ENCODE data around the gene B4GALT1.
A peak's percentile ranks its signal among the peaks of the same experiment; 100 is the strongest.
"Not testable (repeated sequence)": the region's sequence is repeated elsewhere in the genome, so short reads cannot be mapped to it uniquely, and the experiment has no call there.

B4GALT1 gene

DNA sequence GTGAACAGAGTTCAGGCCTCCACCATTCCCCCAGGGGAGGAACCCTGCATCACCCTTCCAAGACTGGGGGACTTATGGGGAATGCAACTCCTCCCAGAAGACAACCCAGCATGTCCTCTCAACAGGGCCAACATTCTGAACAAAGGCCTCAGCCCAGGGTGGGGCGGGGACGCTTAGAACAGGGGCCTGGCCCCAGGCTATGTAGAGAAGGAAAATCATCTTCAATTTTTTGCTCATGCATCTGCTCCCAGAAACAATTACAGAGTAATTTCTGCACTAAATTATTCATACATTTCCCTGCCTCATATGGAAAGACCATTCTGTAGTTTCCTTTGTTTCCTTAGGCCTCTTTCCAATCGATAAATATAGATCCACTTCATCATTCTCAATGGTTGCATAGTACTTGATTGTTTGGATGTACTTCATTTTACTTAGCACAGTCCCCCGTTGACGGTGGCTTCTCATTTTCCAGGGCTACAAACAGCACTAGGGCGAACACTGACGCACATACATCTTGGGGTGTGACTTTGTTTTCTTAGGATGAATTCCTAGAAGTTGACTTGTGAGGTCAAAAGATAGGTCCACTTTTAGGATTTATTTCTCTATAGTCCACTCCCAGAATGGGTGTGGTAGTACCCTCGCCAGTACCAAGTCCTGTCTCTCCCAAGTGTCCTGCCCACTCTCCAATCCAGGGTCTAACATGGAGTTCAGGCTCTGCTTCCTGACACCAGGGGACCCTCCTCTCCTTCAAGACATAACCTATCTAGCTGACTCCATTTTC lies 63.4 kb downstream of the B4GALT1 start:
- H3K36me3 ChIP-seq (ENCODE audit: insufficient read depth, low read length), result no peaks in the 10 kb centered on the region
- no peak overlapping the region for H3K9ac ChIP-seq (ENCODE audit: low read depth, low read length)
- H3K27ac ChIP-seq (ENCODE audit: low read depth, low read length), result no peak overlapping the region
- peaks cover 13% of the 10 kb centered on the region for H3K4me1 ChIP-seq (ENCODE audit: insufficient read depth, low read length)
- 88% methylated on average over 8 of the region's 8 CpGs for WGBS
- H3K9me3 ChIP-seq (ENCODE audit: insufficient read depth, low read depth, low read length), result no peaks in the 10 kb centered on the region
- no peaks in the 10 kb centered on the region for H3K27me3 ChIP-seq (ENCODE audit: insufficient read depth, low read length)
- H3K4me3 ChIP-seq (ENCODE audit: low read length), result no peak overlapping the region

DNA sequence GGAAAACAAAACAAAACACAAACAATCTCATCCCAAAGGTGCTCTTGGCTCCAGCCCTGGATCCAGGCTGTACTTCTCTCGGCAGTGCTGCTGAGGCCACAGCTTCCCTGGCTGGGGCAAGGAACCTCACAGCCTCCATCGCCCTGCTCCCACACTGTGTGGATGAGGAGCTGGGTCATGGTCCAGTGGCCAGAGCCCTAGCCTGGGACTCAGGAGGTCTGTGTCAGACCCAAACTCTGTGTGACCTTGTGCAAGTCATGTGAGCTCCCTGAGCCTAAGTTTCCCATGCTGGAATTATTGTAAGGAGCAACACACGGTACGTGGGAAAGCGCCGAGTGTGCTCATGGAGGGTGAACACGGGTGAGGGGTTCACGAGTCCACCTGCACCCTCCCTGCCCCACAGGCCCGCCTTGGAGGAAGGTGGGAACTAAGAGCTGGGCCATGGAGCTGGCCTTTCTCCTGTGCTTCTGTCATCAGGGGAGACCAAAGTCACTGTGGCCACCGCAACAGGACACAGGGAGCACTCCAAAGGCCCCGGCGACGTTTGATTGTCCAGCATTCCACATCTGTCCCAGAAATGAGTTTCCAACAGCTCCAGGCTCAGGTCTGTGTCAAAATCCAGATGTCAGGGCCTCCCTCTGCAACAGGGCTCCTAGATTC lies 64.5 kb downstream of the B4GALT1 start:
- H3K9ac ChIP-seq (ENCODE audit: low read depth, low read length), result no peak overlapping the region
- H3K36me3 ChIP-seq (ENCODE audit: insufficient read depth, low read length), result no peaks in the 10 kb centered on the region
- H3K9me3 ChIP-seq (ENCODE audit: insufficient read depth, low read depth, low read length), result no peaks in the 10 kb centered on the region
- H3K4me3 ChIP-seq (ENCODE audit: low read length), result no peak overlapping the region
- H3K4me1 ChIP-seq (ENCODE audit: insufficient read depth, low read length), result peaks cover 11% of the 10 kb centered on the region
- no peak overlapping the region for H3K27ac ChIP-seq (ENCODE audit: low read depth, low read length)
- WGBS, result 93% methylated on average over 13 of the region's 13 CpGs
- no peaks in the 10 kb centered on the region for H3K27me3 ChIP-seq (ENCODE audit: insufficient read depth, low read length)

DNA sequence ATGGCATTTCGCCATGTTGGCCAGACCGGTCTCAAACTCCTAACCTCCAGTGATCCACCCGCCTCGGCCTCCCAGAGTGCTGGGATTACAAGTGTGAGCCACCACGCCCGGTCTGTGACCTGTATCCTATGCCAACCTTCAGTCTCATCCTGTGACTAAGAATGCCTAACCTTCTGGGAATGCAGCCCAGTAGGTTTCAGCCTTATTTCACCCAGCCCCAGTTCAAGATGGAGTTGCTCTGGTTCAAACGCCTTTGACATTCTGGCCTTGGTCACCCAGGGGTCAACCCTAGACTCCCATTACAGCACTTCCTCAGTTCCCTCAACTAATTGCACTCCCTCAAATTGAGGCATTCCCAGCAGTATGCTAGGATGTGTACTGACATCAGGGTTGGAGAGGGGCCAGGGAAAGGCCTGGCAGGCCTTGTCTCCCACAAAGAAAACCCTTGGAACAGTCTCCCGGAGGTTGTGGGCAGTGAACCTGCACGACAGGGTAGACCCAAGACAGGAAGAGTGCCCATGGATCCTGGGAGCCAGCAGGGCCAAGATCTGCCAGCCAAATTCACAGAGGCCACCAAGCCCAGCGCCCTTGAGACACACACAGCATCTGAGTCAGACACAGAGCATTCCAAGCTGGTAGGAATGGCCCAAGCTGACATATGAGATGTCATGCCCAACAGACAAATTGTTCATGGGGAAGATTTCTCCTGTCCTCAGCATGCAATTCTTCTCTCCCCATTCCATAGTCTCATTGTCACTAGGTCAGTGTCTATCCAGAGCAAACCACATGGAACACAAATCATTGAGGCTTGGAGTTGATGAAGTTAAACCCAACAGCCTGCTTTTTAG lies 65.8 kb downstream of the B4GALT1 start:
- Histone ChIP-seq H3K4me1 (ENCODE audit: insufficient read depth, low read length) (peaks cover 3% of the 10 kb centered on the region; the same call in 1 of the 2 replicates), H3K9ac (ENCODE audit: low read depth, low read length) (no peak overlapping the region), H3K27ac (ENCODE audit: low read depth, low read length) (no peak overlapping the region), H3K36me3 (ENCODE audit: insufficient read depth, low read length) (no peaks in the 10 kb centered on the region), H3K4me3 (ENCODE audit: low read length) (no peak overlapping the region), H3K27me3 (ENCODE audit: insufficient read depth, low read length) (no peaks in the 10 kb centered on the region), H3K9me3 (ENCODE audit: insufficient read depth, low read depth, low read length) (no peaks in the 10 kb centered on the region)
- 91% methylated on average over 10 of the region's 10 CpGs for WGBS

DNA sequence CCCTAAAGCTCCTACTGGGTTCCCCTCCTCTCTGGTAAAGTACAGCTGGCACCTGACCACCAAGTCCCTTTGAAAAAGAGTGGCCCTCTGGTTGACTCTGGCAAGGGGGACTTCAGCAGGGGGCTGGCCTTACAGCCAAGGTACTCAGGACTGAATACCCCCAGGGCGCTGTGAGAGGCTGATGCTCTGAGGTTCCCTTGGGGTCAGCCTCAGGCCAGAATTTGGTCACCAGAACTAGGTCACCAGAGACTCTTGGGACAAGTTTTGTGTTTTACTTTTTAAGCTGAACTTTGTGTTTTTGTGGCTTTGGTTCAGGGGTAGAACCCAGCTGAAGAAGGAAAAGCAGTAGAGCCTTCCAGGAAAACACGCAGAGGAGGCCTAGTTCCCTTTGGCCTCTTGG lies 67.4 kb downstream of the B4GALT1 start:
- Histone ChIP-seq H3K9me3 (ENCODE audit: insufficient read depth, low read depth, low read length) (no peaks in the 10 kb centered on the region), H3K27ac (ENCODE audit: low read depth, low read length) (no peak overlapping the region), H3K4me3 (ENCODE audit: low read length) (no peak overlapping the region), H3K9ac (ENCODE audit: low read depth, low read length) (no peak overlapping the region), H3K36me3 (ENCODE audit: insufficient read depth, low read length) (no peaks in the 10 kb centered on the region), H3K4me1 (ENCODE audit: insufficient read depth, low read length) (peaks cover 3% of the 10 kb centered on the region; the same call in 1 of the 2 replicates), H3K27me3 (ENCODE audit: insufficient read depth, low read length) (no peaks in the 10 kb centered on the region)
- 90% methylated on average over 2 of the region's 2 CpGs for WGBS

DNA sequence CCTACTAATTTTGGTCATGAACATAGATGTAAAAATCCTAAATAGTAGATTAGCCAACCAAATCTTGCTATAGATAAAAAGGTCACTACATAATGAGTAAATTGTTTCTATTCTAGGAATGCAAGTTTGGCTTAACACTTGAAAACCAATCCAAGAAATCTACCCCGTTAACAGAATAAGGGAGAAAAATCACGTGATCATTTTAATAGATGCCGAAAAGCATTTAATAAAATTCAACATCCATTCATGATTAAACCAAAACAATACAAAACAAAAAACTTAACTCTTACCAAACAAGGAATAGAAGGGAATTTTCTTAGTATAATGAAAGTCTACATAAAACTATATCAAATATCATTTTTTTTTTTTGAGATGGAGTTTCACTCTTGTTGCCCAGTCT lies 69.9 kb downstream of the B4GALT1 start:
- Histone ChIP-seq H3K27ac (ENCODE audit: low read depth, low read length) (no peak overlapping the region), H3K9me3 (ENCODE audit: insufficient read depth, low read depth, low read length) (no peaks in the 10 kb centered on the region), H3K4me3 (ENCODE audit: low read length) (no peak overlapping the region), H3K36me3 (ENCODE audit: insufficient read depth, low read length) (no peaks in the 10 kb centered on the region), H3K9ac (ENCODE audit: low read depth, low read length) (no peak overlapping the region), H3K27me3 (ENCODE audit: insufficient read depth, low read length) (no peaks in the 10 kb centered on the region), H3K4me1 (ENCODE audit: insufficient read depth, low read length) (no peaks in the 10 kb centered on the region)
- 98% methylated on average over 3 of the region's 3 CpGs for WGBS

DNA sequence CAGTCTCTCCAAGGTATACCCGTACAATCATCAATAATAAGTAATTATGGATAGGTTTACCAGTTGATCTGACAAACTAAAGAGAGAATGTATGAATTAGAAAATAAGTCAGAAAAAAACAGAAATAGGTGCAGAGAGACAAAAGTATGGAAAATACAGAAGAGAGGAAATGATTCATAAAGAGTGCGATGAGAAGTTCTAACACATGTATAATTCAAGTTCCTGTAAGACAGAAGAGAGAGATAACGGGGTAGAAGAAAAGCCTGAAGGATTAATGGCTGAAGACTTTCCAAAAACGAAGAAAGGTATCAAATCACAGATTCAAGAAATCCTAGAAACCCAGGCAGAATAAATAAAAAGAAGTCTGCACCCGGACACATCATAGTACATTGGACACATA lies 74.5 kb downstream of the B4GALT1 start:
- Histone ChIP-seq H3K9me3 (ENCODE audit: insufficient read depth, low read depth, low read length) (no peaks in the 10 kb centered on the region), H3K9ac (ENCODE audit: low read depth, low read length) (no peak overlapping the region), H3K4me1 (ENCODE audit: insufficient read depth, low read length) (no peaks in the 10 kb centered on the region), H3K27me3 (ENCODE audit: insufficient read depth, low read length) (peaks cover 2% of the 10 kb centered on the region; the same call in 1 of the 2 replicates), H3K27ac (ENCODE audit: low read depth, low read length) (no peak overlapping the region), H3K36me3 (ENCODE audit: insufficient read depth, low read length) (no peaks in the 10 kb centered on the region), H3K4me3 (ENCODE audit: low read length) (no peak overlapping the region)
- WGBS, result 80% methylated on average over 4 of the region's 5 CpGs

DNA sequence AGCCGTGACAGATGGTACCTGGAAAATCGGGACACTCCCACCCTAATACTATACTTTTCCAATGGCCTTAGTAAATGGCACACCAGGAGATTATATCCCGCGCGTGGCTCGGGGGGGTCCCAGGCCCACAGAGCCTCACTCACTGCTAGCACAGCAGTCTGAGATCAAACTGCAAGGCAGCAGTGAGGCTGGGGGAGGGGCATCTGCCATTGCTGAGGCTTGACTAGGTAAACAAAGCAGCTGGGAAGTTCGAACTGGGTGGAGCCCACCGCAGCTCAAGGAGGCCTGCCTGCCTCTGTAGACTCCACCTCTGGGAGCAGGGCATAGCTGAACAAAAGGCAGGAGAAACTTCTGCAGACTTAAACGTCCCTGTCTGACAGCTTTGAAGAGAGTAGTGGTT lies 81.5 kb downstream of the B4GALT1 start:
- WGBS, result 93% methylated on average over 9 of the region's 9 CpGs
- not testable (repeated sequence) for H3K4me1 ChIP-seq (ENCODE audit: insufficient read depth, low read length); H3K4me3 ChIP-seq (ENCODE audit: low read length); H3K9me3 ChIP-seq (ENCODE audit: insufficient read depth, low read depth, low read length); H3K36me3 ChIP-seq (ENCODE audit: insufficient read depth, low read length); H3K27me3 ChIP-seq (ENCODE audit: insufficient read depth, low read length); H3K9ac ChIP-seq (ENCODE audit: low read depth, low read length); H3K27ac ChIP-seq (ENCODE audit: low read depth, low read length)

DNA sequence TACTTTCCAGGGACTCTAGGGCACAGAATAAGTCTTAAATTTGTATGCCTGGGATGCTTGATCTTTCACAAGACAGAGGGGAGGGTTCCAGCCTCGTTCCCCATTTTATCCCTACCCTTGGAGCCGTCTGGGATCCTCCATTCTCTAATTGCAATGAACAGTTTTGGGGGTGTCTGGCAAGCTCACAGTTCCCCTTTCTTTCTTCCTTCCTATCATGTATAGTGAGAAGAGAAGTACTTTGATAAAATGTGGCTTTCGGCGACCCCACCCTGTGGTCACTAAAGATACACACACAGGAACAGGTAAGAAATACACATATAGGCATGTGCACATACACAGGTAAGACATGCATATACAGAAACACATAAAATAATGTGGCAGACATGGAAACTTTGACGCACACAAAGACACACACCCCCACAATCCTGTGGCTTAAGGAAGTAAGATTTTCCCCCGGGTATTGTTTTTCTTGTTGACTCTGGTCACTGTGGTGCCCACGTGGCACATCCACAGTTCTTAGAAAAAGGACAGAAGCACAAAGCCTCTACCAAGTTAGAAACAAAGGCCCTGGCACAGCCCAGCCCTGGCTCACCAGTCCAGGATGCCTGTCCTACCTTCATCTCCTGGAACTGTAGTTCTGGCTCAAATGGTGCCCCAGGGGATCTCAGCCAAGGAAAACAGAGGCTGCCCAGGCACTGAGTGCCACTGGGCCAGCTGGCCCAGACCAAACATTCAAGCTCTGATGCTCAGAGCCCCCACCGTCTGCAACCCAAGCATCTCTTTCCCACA lies 84.4 kb downstream of the B4GALT1 start:
- H3K27me3 ChIP-seq (ENCODE audit: insufficient read depth, low read length), result no peaks in the 10 kb centered on the region
- peaks cover 6% of the 10 kb centered on the region; the same call in 1 of the 2 replicates for H3K4me1 ChIP-seq (ENCODE audit: insufficient read depth, low read length)
- no peak overlapping the region for H3K27ac ChIP-seq (ENCODE audit: low read depth, low read length)
- WGBS, result 83% methylated on average over 4 of the region's 8 CpGs
- H3K36me3 ChIP-seq (ENCODE audit: insufficient read depth, low read length), result no peaks in the 10 kb centered on the region
- no peak overlapping the region for H3K9ac ChIP-seq (ENCODE audit: low read depth, low read length)
- H3K4me3 ChIP-seq (ENCODE audit: low read length), result no peak overlapping the region
- H3K9me3 ChIP-seq (ENCODE audit: insufficient read depth, low read depth, low read length), result 0 out of 2 replicates have a peak, but pooled peaks cover 5% of the 10 kb centered on the region

DNA sequence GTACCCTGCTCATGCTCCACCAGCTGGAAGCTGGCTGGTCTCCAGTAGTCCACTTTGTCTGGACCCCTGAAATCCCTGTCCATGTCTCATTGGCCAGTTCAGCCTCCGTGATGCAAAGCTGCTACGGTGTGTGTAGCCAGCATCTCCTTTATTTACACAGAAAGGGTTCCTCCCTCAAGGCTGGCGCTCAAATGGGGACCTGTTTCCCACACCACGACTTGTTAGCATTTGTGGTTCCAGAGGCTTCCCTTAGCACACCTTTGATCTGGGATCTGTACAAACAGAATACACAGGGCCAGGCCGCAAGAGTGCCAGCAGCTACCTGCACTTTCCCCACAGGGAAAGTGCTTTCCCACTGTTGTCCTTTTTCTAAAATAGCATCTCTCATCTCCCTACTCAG lies 85.0 kb downstream of the B4GALT1 start:
- no peaks in the 10 kb centered on the region for H3K27me3 ChIP-seq (ENCODE audit: insufficient read depth, low read length)
- H3K4me1 ChIP-seq (ENCODE audit: insufficient read depth, low read length), result peaks cover 6% of the 10 kb centered on the region; the same call in 1 of the 2 replicates
- 0 out of 2 replicates have a peak, but pooled peaks cover 5% of the 10 kb centered on the region for H3K9me3 ChIP-seq (ENCODE audit: insufficient read depth, low read depth, low read length)
- WGBS, result 91% methylated on average over 5 of the region's 5 CpGs
- no peaks in the 10 kb centered on the region for H3K36me3 ChIP-seq (ENCODE audit: insufficient read depth, low read length)
- no peak overlapping the region for H3K27ac ChIP-seq (ENCODE audit: low read depth, low read length)
- no peak overlapping the region for H3K9ac ChIP-seq (ENCODE audit: low read depth, low read length)
- H3K4me3 ChIP-seq (ENCODE audit: low read length), result no peak overlapping the region

DNA sequence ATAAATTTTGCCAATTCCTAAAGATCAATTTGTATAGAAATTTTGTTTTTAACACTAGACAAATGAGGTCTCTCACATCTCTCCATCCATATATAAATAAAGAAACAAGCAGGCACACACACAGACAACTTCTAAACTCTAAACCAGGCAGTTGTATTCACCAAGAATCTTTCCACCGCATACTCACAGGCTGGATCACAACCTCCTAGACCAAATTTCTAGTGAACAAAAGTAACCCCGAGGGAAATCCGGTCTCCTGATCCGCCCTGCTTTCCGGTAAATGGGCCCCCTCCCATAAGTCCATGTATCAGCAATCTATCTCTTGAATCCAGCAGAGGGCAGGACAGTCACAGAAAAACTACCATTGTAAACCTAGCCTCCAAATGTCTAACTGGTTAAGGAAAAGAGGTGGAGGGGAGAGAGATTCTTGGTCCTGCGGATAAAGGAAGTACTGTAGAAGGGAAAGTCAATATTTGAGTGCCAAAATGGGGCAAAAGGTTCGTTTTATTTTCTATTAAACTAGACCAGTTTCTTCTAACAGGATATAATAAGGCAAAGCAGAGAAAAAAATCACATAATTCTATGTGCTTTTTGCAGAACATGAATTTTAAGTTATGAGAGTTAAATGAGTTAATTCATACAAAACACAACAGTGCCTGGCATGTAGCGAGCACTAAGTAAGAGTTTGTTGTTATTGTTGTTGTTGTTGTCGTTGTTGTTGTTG lies 85.8 kb downstream of the B4GALT1 start:
- H3K27ac ChIP-seq (ENCODE audit: low read depth, low read length), result no peak overlapping the region
- no peaks in the 10 kb centered on the region for H3K36me3 ChIP-seq (ENCODE audit: insufficient read depth, low read length)
- no peak overlapping the region for H3K9ac ChIP-seq (ENCODE audit: low read depth, low read length)
- H3K4me3 ChIP-seq (ENCODE audit: low read length), result peak overlapping the region; percentile 35
- H3K27me3 ChIP-seq (ENCODE audit: insufficient read depth, low read length), result no peaks in the 10 kb centered on the region
- WGBS, result 28% methylated on average over 8 of the region's 9 CpGs
- peaks cover 6% of the 10 kb centered on the region; the same call in 1 of the 2 replicates for H3K4me1 ChIP-seq (ENCODE audit: insufficient read depth, low read length)
- H3K9me3 ChIP-seq (ENCODE audit: insufficient read depth, low read depth, low read length), result 0 out of 2 replicates have a peak, but pooled peaks cover 5% of the 10 kb centered on the region
